ENCODE data around the gene UBE2L3.
A peak's percentile ranks its signal among the peaks of the same experiment; 100 is the strongest.

The UBE2L3 gene

GRCh38 chr22:21622011-21622918 lies 54.8 kb downstream of the UBE2L3 start:
- Histone ChIP-seq H3K4me1 (peaks cover 14% of the 10 kb centered on the region), H3K79me2 (peaks cover 4% of the 10 kb centered on the region), H2AFZ (no peak overlapping the region), H3K9ac (no peak overlapping the region), H3K4me3 (ENCODE audit: low read depth, low read length) (no peak overlapping the region), H3K36me3 (ENCODE audit: control insufficient read depth, insufficient read depth, low read length) (no peaks in the 10 kb centered on the region), H3K4me2 (ENCODE audit: low read length) (no peak overlapping the region), H3K9me3 (ENCODE audit: control insufficient read depth, low read length) (no peaks in the 10 kb centered on the region), H3K27me3 (ENCODE audit: control insufficient read depth, insufficient read depth, low read length) (no peaks in the 10 kb centered on the region), H3K27ac (no peak overlapping the region)
- TF ChIP-seq, protein P1, sequence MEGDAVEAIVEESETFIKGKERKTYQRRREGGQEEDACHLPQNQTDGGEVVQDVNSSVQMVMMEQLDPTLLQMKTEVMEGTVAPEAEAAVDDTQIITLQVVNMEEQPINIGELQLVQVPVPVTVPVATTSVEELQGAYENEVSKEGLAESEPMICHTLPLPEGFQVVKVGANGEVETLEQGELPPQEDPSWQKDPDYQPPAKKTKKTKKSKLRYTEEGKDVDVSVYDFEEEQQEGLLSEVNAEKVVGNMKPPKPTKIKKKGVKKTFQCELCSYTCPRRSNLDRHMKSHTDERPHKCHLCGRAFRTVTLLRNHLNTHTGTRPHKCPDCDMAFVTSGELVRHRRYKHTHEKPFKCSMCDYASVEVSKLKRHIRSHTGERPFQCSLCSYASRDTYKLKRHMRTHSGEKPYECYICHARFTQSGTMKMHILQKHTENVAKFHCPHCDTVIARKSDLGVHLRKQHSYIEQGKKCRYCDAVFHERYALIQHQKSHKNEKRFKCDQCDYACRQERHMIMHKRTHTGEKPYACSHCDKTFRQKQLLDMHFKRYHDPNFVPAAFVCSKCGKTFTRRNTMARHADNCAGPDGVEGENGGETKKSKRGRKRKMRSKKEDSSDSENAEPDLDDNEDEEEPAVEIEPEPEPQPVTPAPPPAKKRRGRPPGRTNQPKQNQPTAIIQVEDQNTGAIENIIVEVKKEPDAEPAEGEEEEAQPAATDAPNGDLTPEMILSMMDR (IDR thresholded peaks at IDR 0.05) = no peak

DNA sequence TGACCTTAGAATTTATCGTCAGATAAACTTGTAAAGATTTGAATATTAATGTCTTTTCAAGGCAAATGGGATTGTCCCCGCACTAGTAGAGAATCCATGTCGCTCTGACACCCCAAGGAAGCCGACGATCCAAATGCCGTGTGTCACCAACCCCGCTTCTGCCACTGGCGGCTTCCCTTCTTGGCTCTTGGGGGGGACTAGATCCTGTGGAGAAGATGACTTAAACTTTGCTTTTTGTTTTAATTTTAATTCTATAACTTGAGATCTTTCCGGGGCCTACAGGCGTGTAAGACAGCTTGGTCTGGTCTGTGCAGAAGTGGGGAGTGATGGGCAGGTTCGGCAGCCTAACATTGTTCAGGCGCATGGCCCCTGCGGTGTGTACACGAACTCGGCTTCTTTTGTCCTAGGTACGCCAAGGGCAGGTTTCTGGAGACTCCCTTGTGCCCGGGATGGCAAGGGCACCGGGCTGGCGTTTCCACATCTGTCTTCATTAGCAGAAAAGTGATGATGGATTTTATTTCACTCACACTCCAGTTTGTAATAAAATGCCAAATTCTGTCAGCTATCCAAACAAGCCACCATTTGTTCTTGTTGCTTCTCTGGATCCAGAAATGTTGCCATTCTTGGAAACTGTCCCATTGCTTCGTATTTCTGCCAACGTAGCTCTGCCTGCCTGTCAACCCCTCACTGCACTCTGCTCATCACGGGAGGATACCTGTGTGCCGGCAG lies 55.6 kb downstream of the UBE2L3 start:
- Histone ChIP-seq H3K9ac (no peak overlapping the region), H3K4me1 (peaks cover 14% of the 10 kb centered on the region), H3K9me3 (ENCODE audit: control insufficient read depth, low read length) (no peaks in the 10 kb centered on the region), H3K4me3 (ENCODE audit: low read depth, low read length) (peak overlapping the region; percentile 7), H3K36me3 (ENCODE audit: control insufficient read depth, insufficient read depth, low read length) (no peaks in the 10 kb centered on the region), H2AFZ (no peak overlapping the region), H3K79me2 (peaks cover 4% of the 10 kb centered on the region), H3K4me2 (ENCODE audit: low read length) (peak overlapping the region; percentile 47), H3K27me3 (ENCODE audit: control insufficient read depth, insufficient read depth, low read length) (no peaks in the 10 kb centered on the region), H3K27ac (peak overlapping the region; percentile 60)
- TF ChIP-seq, protein P1 (IDR thresholded peaks at IDR 0.05) = no peak

GRCh38 chr22:21623648-21623970 lies 56.1 kb downstream of the UBE2L3 start:
- H2AFZ ChIP-seq = no peak overlapping the region
- no peaks in the 10 kb centered on the region for H3K27me3 ChIP-seq (ENCODE audit: control insufficient read depth, insufficient read depth, low read length)
- no peaks in the 10 kb centered on the region for H3K9me3 ChIP-seq (ENCODE audit: control insufficient read depth, low read length)
- peak overlapping the region; percentile 60 for H3K27ac ChIP-seq
- peaks cover 4% of the 10 kb centered on the region for H3K79me2 ChIP-seq
- peaks cover 14% of the 10 kb centered on the region for H3K4me1 ChIP-seq
- H3K36me3 ChIP-seq (ENCODE audit: control insufficient read depth, insufficient read depth, low read length) = no peaks in the 10 kb centered on the region
- H3K9ac ChIP-seq = no peak overlapping the region
- peak overlapping the region; percentile 15 for H3K4me3 ChIP-seq (ENCODE audit: low read depth, low read length)
- H3K4me2 ChIP-seq (ENCODE audit: low read length) = peak overlapping the region; percentile 47
- TF ChIP-seq, protein P1 (IDR thresholded peaks at IDR 0.05) = no peak

DNA sequence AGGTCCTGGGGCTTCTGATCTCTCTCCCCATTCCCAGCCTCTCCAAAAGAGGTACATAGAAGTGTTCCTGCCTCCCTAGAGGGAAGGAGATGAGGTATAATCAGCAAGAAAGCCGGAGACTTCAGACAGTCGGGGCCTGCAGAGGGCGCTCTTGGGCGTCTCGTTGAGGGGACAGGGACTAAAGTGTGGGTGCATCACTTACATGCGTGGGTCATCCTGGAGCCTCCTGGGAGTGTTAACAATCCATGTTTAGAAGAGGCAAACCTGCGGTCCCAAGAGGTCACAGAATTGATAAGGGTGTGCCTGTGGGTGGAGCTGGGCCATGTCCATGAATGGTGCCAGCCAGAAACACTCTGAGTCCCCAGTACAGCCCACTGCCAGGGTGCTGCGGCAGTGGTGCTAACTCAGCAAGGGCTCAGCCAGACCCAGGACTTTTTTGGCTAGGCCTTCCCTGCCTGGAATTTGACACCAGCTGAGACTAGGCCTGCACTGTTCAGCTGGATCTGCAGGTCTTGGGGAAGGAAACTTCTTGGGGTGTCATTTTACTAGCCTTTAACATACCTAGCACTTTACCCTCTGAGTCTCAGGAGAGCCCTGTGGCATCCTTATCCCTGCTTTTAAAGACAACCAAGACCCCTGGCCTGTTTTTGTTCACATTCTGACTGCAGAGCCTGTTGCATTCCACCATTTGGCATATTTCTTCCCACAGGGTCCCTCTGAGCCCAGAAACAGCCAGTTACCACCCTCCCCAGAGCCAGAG lies 56.8 kb downstream of the UBE2L3 start:
- H3K4me2 ChIP-seq (ENCODE audit: low read length) = peak overlapping the region; percentile 47
- no peaks in the 10 kb centered on the region for H3K36me3 ChIP-seq (ENCODE audit: control insufficient read depth, insufficient read depth, low read length)
- H3K79me2 ChIP-seq = peaks cover 1% of the 10 kb centered on the region
- no peak overlapping the region for H3K9ac ChIP-seq
- TF ChIP-seq, protein P1 (IDR thresholded peaks at IDR 0.05) = peak; percentile 36
- no peak overlapping the region for H2AFZ ChIP-seq
- no peaks in the 10 kb centered on the region for H3K27me3 ChIP-seq (ENCODE audit: control insufficient read depth, insufficient read depth, low read length)
- no peaks in the 10 kb centered on the region for H3K9me3 ChIP-seq (ENCODE audit: control insufficient read depth, low read length)
- peak overlapping the region; percentile 15 for H3K4me3 ChIP-seq (ENCODE audit: low read depth, low read length)
- peak overlapping the region; percentile 60 for H3K27ac ChIP-seq
- H3K4me1 ChIP-seq = peaks cover 14% of the 10 kb centered on the region
